HCT116 (cell line): ENCODE results near the gene CHAF1B. TPM values are rescaled to one million over a fixed set of nuclear protein-coding genes. Genes with fewer than 3 reads are reported as not detected.

Experiments
- ATAC-seq: fragments of 200-7000 bp; cut with Tn5 transposase; 2 replicates; pipeline ENCODE4 v1.9.1; 2020; ENCODE audit warnings: mild to moderate bottlenecking, moderate library complexity
- BruUV-seq: library from RNA; stranded (reverse); fragments of 400-500 nt; replicated peaks from 2 replicates; lab custom pipeline; 2021; lab: Mats Ljungman, UMichigan
- CTCF ChIA-PET: fragments of 300-600 bp; sonication (Branson Sonifier 250); formaldehyde crosslinking; loops from one replicate; lab custom pipeline; 2021; ENCODE audit warnings: antibody characterized with exemption; lab: Charles Lee
- POLR2A ChIA-PET: fragments of 300-600, 350-600 bp; sonication (Branson Sonifier 250); formaldehyde crosslinking; loops from one replicate; lab custom pipeline; 2021; ENCODE audit warnings: antibody characterized with exemption; lab: Charles Lee
- RAD21 ChIA-PET, 2 experiments: fragments of 300-600 bp; sonication (Branson Sonifier 250); formaldehyde crosslinking; loops; one replicate each; lab custom pipeline; 2023; ENCODE audit warnings: low total read pairs in 2 of 2; ENCODE audit not compliant: uncharacterized antibody in 2 of 2, unreplicated experiment in 2 of 2, low non-redundant PET in 1 of 2; lab: Charles Lee
- DNase-seq: peaks from one replicate; pipeline ENCODE4 v3.0.0-alpha.2; 2010; ENCODE audit warnings: low read depth, low spot score
- H2AFZ ChIP-seq: fragments of 200-600 bp; shearing (Covaris generic), sonication (generic); 2 replicates; pipeline ENCODE4 v1.6.1; 2017; ENCODE audit warnings: low read depth, mixed run types, mixed read lengths, antibody characterized with exemption, low read length; ENCODE audit not compliant: poor library complexity, severe bottlenecking
- H3K27ac ChIP-seq: 2 replicates; pipeline ENCODE4 v1.5.1; 2012; ENCODE audit warnings: low read depth, low read length
- H3K27me3 ChIP-seq: fragments of 200-600 bp; sonication (generic); 2 replicates; pipeline ENCODE4 v1.6.1; 2016; ENCODE audit warnings: mixed run types, low read length, mixed read lengths; ENCODE audit not compliant: insufficient read depth
- H3K36me3 ChIP-seq, 2 experiments: fragments of 200-500 bp in 1 of 2; fragments of 200-600 bp in 1 of 2; sonication (Bioruptor generic) in 1 of 2; sonication (generic) in 1 of 2; 2 replicates each; pipeline versions ENCODE4 v1.5.1 to v1.6.1; 2014 to 2016; ENCODE audit warnings: low read length in 2 of 2, inconsistent platforms in 1 of 2, mixed read lengths in 1 of 2, mixed run types in 1 of 2; ENCODE audit not compliant: insufficient read depth in 2 of 2, control insufficient read depth in 1 of 2
- H3K4me1 ChIP-seq, 2 experiments: fragments of 200-600 bp in 1 of 2; sonication (generic) in 1 of 2; 2 replicates each; pipeline versions ENCODE4 v1.5.1 to v1.6.1; 2012 to 2017; ENCODE audit warnings: low read length in 2 of 2, inconsistent platforms in 1 of 2, mild to moderate bottlenecking in 1 of 2, mixed read lengths in 1 of 2, mixed run types in 1 of 2, moderate library complexity in 1 of 2; ENCODE audit not compliant: insufficient read depth in 2 of 2, control insufficient read depth in 1 of 2
- H3K4me2 ChIP-seq: fragments of 200-600 bp; sonication (generic); 2 replicates; pipeline ENCODE4 v1.6.1; 2017; ENCODE audit warnings: mixed run types, low read length, mixed read lengths
- H3K4me3 ChIP-seq, 2 experiments: fragments of 200-600 bp in 1 of 2; sonication (generic) in 1 of 2; replicated peaks in 1 of 2; 2 replicates each; pipeline ENCODE4 v1.5.1; 2011 to 2016; ENCODE audit warnings: low read length in 2 of 2, control low read depth in 1 of 2, low read depth in 1 of 2, mild to moderate bottlenecking in 1 of 2, mixed read lengths in 1 of 2, mixed run types in 1 of 2
- H3K79me2 ChIP-seq: fragments of 200-600 bp; sonication (generic); 2 replicates; pipeline ENCODE4 v1.6.1; 2017; ENCODE audit warnings: mild to moderate bottlenecking, mixed run types, low read length, moderate library complexity, mixed read lengths; ENCODE audit not compliant: insufficient read depth
- H3K9ac ChIP-seq: fragments of 200-600 bp; sonication (generic); 2 replicates; pipeline ENCODE4 v1.6.1; 2016; ENCODE audit warnings: low read length, mixed read lengths
- H3K9me2 ChIP-seq: fragments of 200-600 bp; sonication (generic), shearing (Covaris generic); 2 replicates; pipeline ENCODE4 v1.6.1; 2017; ENCODE audit warnings: mixed run types, mild to moderate bottlenecking, moderate library complexity; ENCODE audit not compliant: insufficient read depth
- H3K9me3 ChIP-seq, 2 experiments: fragments of 200-500 bp in 1 of 2; fragments of 200-600 bp in 1 of 2; sonication (Bioruptor generic) in 1 of 2; sonication (generic) in 1 of 2; 2 replicates each; pipeline ENCODE4 v1.6.1; 2014 to 2017; ENCODE audit warnings: low read length in 2 of 2, mixed read lengths in 2 of 2, inconsistent platforms in 1 of 2, low read depth in 1 of 2, mild to moderate bottlenecking in 1 of 2, mixed run types in 1 of 2, moderate library complexity in 1 of 2; ENCODE audit not compliant: control insufficient read depth in 1 of 2, insufficient read depth in 1 of 2
- H4K20me1 ChIP-seq: fragments of 200-600 bp; sonication (generic), shearing (Covaris generic); 2 replicates; pipeline ENCODE4 v1.6.1; 2017; ENCODE audit warnings: mixed run types, mild to moderate bottlenecking, moderate library complexity; ENCODE audit not compliant: insufficient read depth
- CBX3 ChIP-seq: IDR thresholded peaks from 2 replicates; pipeline ENCODE4 v1.6.1; 2012; ENCODE audit warnings: low read depth
- EGR1 ChIP-seq: IDR thresholded peaks from 2 replicates; pipeline ENCODE4 v1.6.1; 2012; ENCODE audit warnings: low read depth
- EZH2phosphoT487 ChIP-seq: fragments of 200-600 bp; IDR thresholded peaks from 2 replicates; pipeline ENCODE4 v1.6.1; 2018; ENCODE audit warnings: antibody characterized with exemption, borderline replicate concordance
- POLR2A ChIP-seq: IDR thresholded peaks from 2 replicates; pipeline ENCODE4 v1.7.0; 2011; ENCODE audit warnings: borderline replicate concordance; ENCODE audit not compliant: insufficient read depth, insufficient read length; ENCODE audit errors: extremely low read depth
- POLR2AphosphoS5 ChIP-seq: IDR thresholded peaks from 2 replicates; pipeline ENCODE4 v1.6.1; 2011; ENCODE audit warnings: mild to moderate bottlenecking, low read depth, low read length, moderate library complexity
- RAD21 ChIP-seq: IDR thresholded peaks from 2 replicates; pipeline ENCODE4 v1.6.1; 2012; ENCODE audit warnings: low read depth, mild to moderate bottlenecking
- SIN3A ChIP-seq: IDR thresholded peaks from 2 replicates; pipeline ENCODE4 v1.6.1; 2012; ENCODE audit warnings: low read depth
- TCF7L2 ChIP-seq: IDR thresholded peaks from 2 replicates; pipeline ENCODE4 v1.7.0; 2011; ENCODE audit warnings: borderline replicate concordance, inconsistent platforms; ENCODE audit not compliant: insufficient read depth, insufficient read length; ENCODE audit errors: extremely low read depth
- YY1 ChIP-seq: IDR thresholded peaks from 2 replicates; pipeline ENCODE4 v1.6.1; 2011; ENCODE audit warnings: low read length, low read depth, moderate library complexity, mild to moderate bottlenecking; ENCODE audit not compliant: insufficient replicate concordance; ENCODE audit errors: extremely low read depth
- ZFX ChIP-seq: fragments of 450-650 bp; IDR thresholded peaks from 2 replicates; pipeline ENCODE4 v1.6.1; 2017
- ZNF274 ChIP-seq: fragments of 200-500 bp; sonication (Bioruptor generic); IDR thresholded peaks from 2 replicates; pipeline ENCODE4 v1.6.1; 2014; ENCODE audit warnings: mild to moderate bottlenecking, low read depth, low read length, inconsistent platforms
- intact Hi-C: fragments of 100-400 bp; cut with micrococcal nuclease; formaldehyde crosslinking; loops from 2 replicates; pipeline ENCODE4 v1.10.0; 2022
- total RNA-seq: library from RNA; stranded (reverse); gene quantifications from one replicate; pipeline ENCODE4 v1.2.1, GENCODE V29; 2021; ENCODE audit not compliant: unreplicated experiment
- TF ChIP-seq, protein P1 (sequence below): IDR thresholded peaks from 2 replicates; pipeline ENCODE4 v1.6.1; 2012
- TF ChIP-seq, protein P2 (sequence below): IDR thresholded peaks from 2 replicates; pipeline ENCODE4 v1.6.1; 2012
- TF ChIP-seq, protein P3 (sequence below): IDR thresholded peaks from 2 replicates; pipeline ENCODE4 v1.6.1; 2012; ENCODE audit warnings: low read depth
- TF ChIP-seq, protein P4 (sequence below), 3 experiments: fragments of 200-600 bp in 1 of 3; sonication (generic) in 1 of 3; IDR thresholded peaks in 2 of 3; conservative IDR thresholded peaks in 1 of 3; 2 replicates each; pipeline ENCODE4 v1.5.1; 2012 to 2017; ENCODE audit warnings: low read depth in 2 of 3, low read length in 2 of 3, antibody characterized with exemption in 1 of 3, borderline replicate concordance in 1 of 3, control low read depth in 1 of 3, mild to moderate bottlenecking in 1 of 3, mixed read lengths in 1 of 3, mixed run types in 1 of 3, moderate library complexity in 1 of 3; ENCODE audit not compliant: insufficient read depth in 1 of 3

CHAF1B gene
- total RNA-seq, 1 experiment from 2014 or later, result 26.1 TPM

DNA sequence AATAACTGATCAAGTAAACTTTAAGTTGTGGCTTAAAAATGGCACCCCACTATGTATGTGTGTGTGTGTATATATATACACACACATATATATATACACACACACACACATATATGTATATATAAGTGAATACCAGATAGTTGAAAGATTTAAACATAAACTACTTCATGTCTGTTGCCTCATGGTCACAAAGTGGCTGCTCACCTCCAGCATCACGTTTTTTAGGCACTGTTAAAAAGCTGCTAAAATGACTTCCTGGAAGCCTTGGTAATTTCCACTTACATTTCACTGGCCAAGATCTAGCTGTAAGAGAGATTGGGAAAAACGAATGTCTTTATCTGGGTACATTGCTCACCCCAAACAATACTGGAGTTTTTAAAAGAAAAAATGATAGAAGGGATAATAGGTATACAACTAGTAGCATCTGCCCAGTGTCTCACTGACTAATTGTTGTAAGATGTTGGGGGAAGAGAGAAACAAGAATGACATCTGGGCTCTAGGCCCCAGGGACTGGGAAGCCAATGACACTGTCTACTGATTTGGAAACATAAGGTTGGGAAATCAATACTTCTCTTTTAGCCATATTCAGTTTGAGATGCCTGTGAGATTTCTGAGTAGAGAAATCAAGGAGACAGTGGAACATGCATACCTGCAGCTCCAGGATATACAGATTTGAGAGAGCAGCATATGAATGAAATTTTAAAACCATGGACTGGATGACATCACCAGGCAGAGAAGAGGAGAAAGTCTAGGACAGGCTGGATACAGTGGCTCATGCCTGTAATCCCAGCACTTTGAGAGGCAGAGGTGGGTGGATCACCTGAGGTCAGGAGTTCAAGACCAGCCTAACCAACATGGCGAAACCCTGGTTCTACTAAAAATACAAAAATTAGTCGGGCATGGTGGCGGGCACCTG, 51.9 kb downstream of the CHAF1B start:
- intact Hi-C loops, result no loop called here

More for the DNA sequence above, 51.9 kb downstream of the CHAF1B start:
- DNase-seq (no peak), ATAC-seq (no peak)
- TF ChIP-seq CBX3, result no peak
- TF ChIP-seq, protein P1, sequence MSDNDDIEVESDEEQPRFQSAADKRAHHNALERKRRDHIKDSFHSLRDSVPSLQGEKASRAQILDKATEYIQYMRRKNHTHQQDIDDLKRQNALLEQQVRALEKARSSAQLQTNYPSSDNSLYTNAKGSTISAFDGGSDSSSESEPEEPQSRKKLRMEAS, result no peak
- TF ChIP-seq, protein P2, sequence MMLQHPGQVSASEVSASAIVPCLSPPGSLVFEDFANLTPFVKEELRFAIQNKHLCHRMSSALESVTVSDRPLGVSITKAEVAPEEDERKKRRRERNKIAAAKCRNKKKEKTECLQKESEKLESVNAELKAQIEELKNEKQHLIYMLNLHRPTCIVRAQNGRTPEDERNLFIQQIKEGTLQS, result no peak
- TF ChIP-seq ZNF274, result no peak
- TF ChIP-seq TCF7L2, result no peak
- no peak for TF ChIP-seq RAD21
- no peak for TF ChIP-seq EZH2phosphoT487
- TF ChIP-seq POLR2AphosphoS5, result no peak
- TF ChIP-seq, protein P3, sequence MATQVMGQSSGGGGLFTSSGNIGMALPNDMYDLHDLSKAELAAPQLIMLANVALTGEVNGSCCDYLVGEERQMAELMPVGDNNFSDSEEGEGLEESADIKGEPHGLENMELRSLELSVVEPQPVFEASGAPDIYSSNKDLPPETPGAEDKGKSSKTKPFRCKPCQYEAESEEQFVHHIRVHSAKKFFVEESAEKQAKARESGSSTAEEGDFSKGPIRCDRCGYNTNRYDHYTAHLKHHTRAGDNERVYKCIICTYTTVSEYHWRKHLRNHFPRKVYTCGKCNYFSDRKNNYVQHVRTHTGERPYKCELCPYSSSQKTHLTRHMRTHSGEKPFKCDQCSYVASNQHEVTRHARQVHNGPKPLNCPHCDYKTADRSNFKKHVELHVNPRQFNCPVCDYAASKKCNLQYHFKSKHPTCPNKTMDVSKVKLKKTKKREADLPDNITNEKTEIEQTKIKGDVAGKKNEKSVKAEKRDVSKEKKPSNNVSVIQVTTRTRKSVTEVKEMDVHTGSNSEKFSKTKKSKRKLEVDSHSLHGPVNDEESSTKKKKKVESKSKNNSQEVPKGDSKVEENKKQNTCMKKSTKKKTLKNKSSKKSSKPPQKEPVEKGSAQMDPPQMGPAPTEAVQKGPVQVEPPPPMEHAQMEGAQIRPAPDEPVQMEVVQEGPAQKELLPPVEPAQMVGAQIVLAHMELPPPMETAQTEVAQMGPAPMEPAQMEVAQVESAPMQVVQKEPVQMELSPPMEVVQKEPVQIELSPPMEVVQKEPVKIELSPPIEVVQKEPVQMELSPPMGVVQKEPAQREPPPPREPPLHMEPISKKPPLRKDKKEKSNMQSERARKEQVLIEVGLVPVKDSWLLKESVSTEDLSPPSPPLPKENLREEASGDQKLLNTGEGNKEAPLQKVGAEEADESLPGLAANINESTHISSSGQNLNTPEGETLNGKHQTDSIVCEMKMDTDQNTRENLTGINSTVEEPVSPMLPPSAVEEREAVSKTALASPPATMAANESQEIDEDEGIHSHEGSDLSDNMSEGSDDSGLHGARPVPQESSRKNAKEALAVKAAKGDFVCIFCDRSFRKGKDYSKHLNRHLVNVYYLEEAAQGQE, result no peak
- no peak for TF ChIP-seq SIN3A
- no peak for TF ChIP-seq YY1
- no peak for TF ChIP-seq ZFX
- TF ChIP-seq EGR1, result no peak
- no peak for TF ChIP-seq POLR2A
- TF ChIP-seq, protein P4, sequence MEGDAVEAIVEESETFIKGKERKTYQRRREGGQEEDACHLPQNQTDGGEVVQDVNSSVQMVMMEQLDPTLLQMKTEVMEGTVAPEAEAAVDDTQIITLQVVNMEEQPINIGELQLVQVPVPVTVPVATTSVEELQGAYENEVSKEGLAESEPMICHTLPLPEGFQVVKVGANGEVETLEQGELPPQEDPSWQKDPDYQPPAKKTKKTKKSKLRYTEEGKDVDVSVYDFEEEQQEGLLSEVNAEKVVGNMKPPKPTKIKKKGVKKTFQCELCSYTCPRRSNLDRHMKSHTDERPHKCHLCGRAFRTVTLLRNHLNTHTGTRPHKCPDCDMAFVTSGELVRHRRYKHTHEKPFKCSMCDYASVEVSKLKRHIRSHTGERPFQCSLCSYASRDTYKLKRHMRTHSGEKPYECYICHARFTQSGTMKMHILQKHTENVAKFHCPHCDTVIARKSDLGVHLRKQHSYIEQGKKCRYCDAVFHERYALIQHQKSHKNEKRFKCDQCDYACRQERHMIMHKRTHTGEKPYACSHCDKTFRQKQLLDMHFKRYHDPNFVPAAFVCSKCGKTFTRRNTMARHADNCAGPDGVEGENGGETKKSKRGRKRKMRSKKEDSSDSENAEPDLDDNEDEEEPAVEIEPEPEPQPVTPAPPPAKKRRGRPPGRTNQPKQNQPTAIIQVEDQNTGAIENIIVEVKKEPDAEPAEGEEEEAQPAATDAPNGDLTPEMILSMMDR (IDR thresholded peaks at IDR 0.05 in 2 of 3, conservative IDR thresholded peaks at IDR 0.05 in 1 of 3; ENCODE audit: borderline replicate concordance in 1 of 3, insufficient read depth in 1 of 3, low read depth in 2 of 3, low read length in 2 of 3), result no peak
- Histone ChIP-seq H3K4me3 (no peak overlapping the region), H4K20me1 (no peaks in the 10 kb centered on the region), H2AFZ (no peak overlapping the region), H3K9me3 (no peaks in the 10 kb centered on the region), H3K9ac (no peak overlapping the region), H3K9me2 (no peaks in the 10 kb centered on the region), H3K79me2 (no peaks in the 10 kb centered on the region), H3K27me3 (no peaks in the 10 kb centered on the region), H3K4me1 (peaks cover 4 to 11% of the 10 kb centered on the region in 2 experiments; a peak in 3 of 4 replicates), H3K4me2 (no peak overlapping the region), H3K36me3 (no peaks in the 10 kb centered on the region), H3K27ac (no peak overlapping the region)
- no TSS peak for BruUV-seq
- ChIA-PET RAD21 (no interaction called here), POLR2A (no interaction called here), CTCF (interaction anchor here (0.7 kb wide), 1 partner anchor 12 kb away, joined by 3 read pairs; no protein-coding TSS in a partner anchor)
